NCI-H460 (cell line): Measurements from ENCODE around the gene JMY. TPM values are rescaled to one million over a fixed set of nuclear protein-coding genes. Genes with fewer than 3 reads are reported as not detected.
A peak's percentile ranks its signal among the peaks of the same experiment; 100 is the strongest.

Experiments
- DNase-seq: peaks from one replicate; pipeline ENCODE4 v3.0.0-alpha.2; 2016; ENCODE audit warnings: low read depth; ENCODE audit errors: extremely low read depth
- small RNA-seq, 2 experiments: library from RNA; depleted of rRNA; stranded (forward); fragments of <200 nt; gene quantifications; one replicate each; pipeline ENCODE3, GENCODE V24; 2014
- total RNA-seq: library from RNA; depleted of rRNA; stranded (reverse); fragments of >200 nt; shearing (Covaris generic); gene quantifications from 2 replicates; pipeline ENCODE4 v1.2.3, GENCODE V29; 2014; rRNA removed

JMY gene
- total RNA-seq, 1 experiment from 2014 or later = 16.5 TPM

GRCh38 chr5:79285285-79285684 lies 49.4 kb downstream of the JMY start:
- no peak for DNase-seq

GRCh38 chr5:79285833-79286232 lies 49.9 kb downstream of the JMY start:
- DNase-seq = no peak

- DNase-seq = no peak
Measured at GRCh38 chr5:79287380-79287779, 51.4 kb downstream of the JMY start.

GRCh38 chr5:79287907-79288306 lies 52.0 kb downstream of the JMY start:
- DNase-seq = no peak

- no peak for DNase-seq
Measured at GRCh38 chr5:79295029-79295428, 59.1 kb downstream of the JMY start.

GRCh38 chr5:79297661-79298060 lies 61.7 kb downstream of the JMY start:
- no peak for DNase-seq

GRCh38 chr5:79301046-79301712 lies 65.2 kb downstream of the JMY start:
- DNase-seq = no peak

GRCh38 chr5:79302454-79302853 lies 66.5 kb downstream of the JMY start:
- no peak for DNase-seq

- DNase-seq = no peak
Measured at GRCh38 chr5:79305706-79306105, 69.8 kb downstream of the JMY start.

GRCh38 chr5:79318935-79319614 lies 83.1 kb downstream of the JMY start:
- DNase-seq = peak; percentile 47

GRCh38 chr5:79329453-79329852 lies 93.5 kb downstream of the JMY start:
- DNase-seq = no peak

GRCh38 chr5:79330071-79330470 lies 94.1 kb downstream of the JMY start:
- DNase-seq = no peak

GRCh38 chr5:79333852-79334557 lies 98.1 kb downstream of the JMY start:
- DNase-seq = no peak

- DNase-seq = peak; percentile 30
Measured at GRCh38 chr5:79346420-79346824, 110.5 kb downstream of the JMY start.

GRCh38 chr5:79349047-79349446 lies 113.1 kb downstream of the JMY start:
- DNase-seq = no peak

GRCh38 chr5:79349881-79350280 lies 114.0 kb downstream of the JMY start:
- DNase-seq = no peak

GRCh38 chr5:79357398-79357797 lies 121.5 kb downstream of the JMY start:
- DNase-seq = no peak

Small RNAs within 50 kb of the gene (small RNA-seq; reads per million reads assigned to genes)
- gene AC016559.1 = 0 reads per million in 2 experiments
- gene RF00425 = 0 to 0.18 reads per million in 2 experiments

Other genes with a start within 250 kb of the JMY start
- gene DMGDH, start 166.5 kb upstream of the JMY start, total RNA-seq = 0.20 TPM in 1 of 2 replicates, not detected in the other
- not detected in 2 replicates for gene BHMT2, start 166.4 kb upstream of the JMY start, total RNA-seq
- gene BHMT, start 124.3 kb upstream of the JMY start, total RNA-seq = not detected in 2 replicates